Measurements from ENCODE around the gene CSRP1. TPM values are rescaled to one million over a fixed set of nuclear protein-coding genes. Genes with fewer than 3 reads are reported as not detected.

Gene CSRP1
- total RNA-seq, 1 donor from 2014 or later: 317 TPM

GRCh38 chr1:201498621-201499020 is 8.3 kb downstream of the CSRP1 start:
- H3K4me3 ChIP-seq (ENCODE audit: insufficient read depth, low read depth, low read length): no peak overlapping the region
- no peaks in the 10 kb centered on the region for H3K27me3 ChIP-seq (ENCODE audit: insufficient read depth, low read length)
- peaks cover 54% of the 10 kb centered on the region for H3K4me1 ChIP-seq (ENCODE audit: insufficient read depth, low read length)
- no peak overlapping the region for H3K4me3 Mint-ChIP-seq (ENCODE audit: unreplicated experiment)
- H3K27ac ChIP-seq (ENCODE audit: low read depth, low read length): no peak overlapping the region
- no peaks in the 10 kb centered on the region for H3K9me3 Mint-ChIP-seq (ENCODE audit: unreplicated experiment)
- H3K79me2 ChIP-seq (ENCODE audit: insufficient read depth, low read length): peaks cover 100% of the 10 kb centered on the region
- no peak overlapping the region for H3K9ac ChIP-seq (ENCODE audit: low read length)
- peaks cover 21% of the 10 kb centered on the region for H3K36me3 Mint-ChIP-seq (ENCODE audit: low read depth, unreplicated experiment)
- peaks cover 54% of the 10 kb centered on the region for H3K4me1 Mint-ChIP-seq (ENCODE audit: low read depth, unreplicated experiment)
- peak overlapping the region; percentile 1 for H3K4me2 ChIP-seq (ENCODE audit: low read length)
- no peak for TF ChIP-seq EZH2 (IDR thresholded peaks at IDR 0.05; ENCODE audit: insufficient read depth, low read length)
- TF ChIP-seq CTCF (IDR thresholded peaks at IDR 0.05; ENCODE audit: insufficient read depth, low read depth, low read length): no peak
- H2AFZ ChIP-seq (ENCODE audit: low read depth, low read length): no peak overlapping the region
- H4K20me1 ChIP-seq (ENCODE audit: insufficient read depth, low read length): peaks cover 83% of the 10 kb centered on the region
- H3K27me3 Mint-ChIP-seq (ENCODE audit: low read depth, unreplicated experiment): no peaks in the 10 kb centered on the region
- no peaks in the 10 kb centered on the region for H3K9me3 ChIP-seq (ENCODE audit: insufficient read depth, low read depth, low read length)
- DNase-seq (ENCODE audit: low read depth) (no peak), FAIRE-seq (no peak)
- H3K27ac Mint-ChIP-seq (ENCODE audit: unreplicated experiment): no peak overlapping the region
- H3K36me3 ChIP-seq (ENCODE audit: insufficient read depth, low read length): peaks cover 30% of the 10 kb centered on the region

- TF ChIP-seq CTCF (IDR thresholded peaks at IDR 0.05; ENCODE audit: insufficient read depth, low read depth, low read length) (no peak), EZH2 (IDR thresholded peaks at IDR 0.05; ENCODE audit: insufficient read depth, low read length) (no peak)
- no peak overlapping the region for H3K4me3 Mint-ChIP-seq (ENCODE audit: unreplicated experiment)
- no peak overlapping the region for H3K4me2 ChIP-seq (ENCODE audit: low read length)
- peaks cover 35% of the 10 kb centered on the region for H3K36me3 ChIP-seq (ENCODE audit: insufficient read depth, low read length)
- no peaks in the 10 kb centered on the region for H3K27me3 ChIP-seq (ENCODE audit: insufficient read depth, low read length)
- peaks cover 27% of the 10 kb centered on the region for H3K36me3 Mint-ChIP-seq (ENCODE audit: low read depth, unreplicated experiment)
- DNase-seq (ENCODE audit: low read depth) (no peak), FAIRE-seq (no peak)
- peaks cover 49% of the 10 kb centered on the region for H3K4me1 Mint-ChIP-seq (ENCODE audit: low read depth, unreplicated experiment)
- H2AFZ ChIP-seq (ENCODE audit: low read depth, low read length): no peak overlapping the region
- H3K79me2 ChIP-seq (ENCODE audit: insufficient read depth, low read length): peaks cover 100% of the 10 kb centered on the region
- peaks cover 89% of the 10 kb centered on the region for H4K20me1 ChIP-seq (ENCODE audit: insufficient read depth, low read length)
- H3K27ac ChIP-seq (ENCODE audit: low read depth, low read length): no peak overlapping the region
- H3K9ac ChIP-seq (ENCODE audit: low read length): no peak overlapping the region
- no peaks in the 10 kb centered on the region for H3K27me3 Mint-ChIP-seq (ENCODE audit: low read depth, unreplicated experiment)
- no peak overlapping the region for H3K4me3 ChIP-seq (ENCODE audit: insufficient read depth, low read depth, low read length)
- peak overlapping the region; percentile 31 for H3K27ac Mint-ChIP-seq (ENCODE audit: unreplicated experiment)
- peaks cover 2% of the 10 kb centered on the region for H3K9me3 Mint-ChIP-seq (ENCODE audit: unreplicated experiment)
- no peaks in the 10 kb centered on the region for H3K9me3 ChIP-seq (ENCODE audit: insufficient read depth, low read depth, low read length)
- peaks cover 54% of the 10 kb centered on the region for H3K4me1 ChIP-seq (ENCODE audit: insufficient read depth, low read length)
Measured at GRCh38 chr1:201497935-201498509, 8.9 kb downstream of the CSRP1 start.

GRCh38 chr1:201496296-201496690 is 10.6 kb downstream of the CSRP1 start:
- H3K9ac ChIP-seq (ENCODE audit: low read length): peak overlapping the region; percentile 17
- no peaks in the 10 kb centered on the region for H3K27me3 Mint-ChIP-seq (ENCODE audit: low read depth, unreplicated experiment)
- H4K20me1 ChIP-seq (ENCODE audit: insufficient read depth, low read length): peaks cover 98% of the 10 kb centered on the region
- no peak overlapping the region for H3K4me3 ChIP-seq (ENCODE audit: insufficient read depth, low read depth, low read length)
- H2AFZ ChIP-seq (ENCODE audit: low read depth, low read length): no peak overlapping the region
- H3K36me3 Mint-ChIP-seq (ENCODE audit: low read depth, unreplicated experiment): peaks cover 38% of the 10 kb centered on the region
- peaks cover 48% of the 10 kb centered on the region for H3K36me3 ChIP-seq (ENCODE audit: insufficient read depth, low read length)
- DNase-seq (ENCODE audit: low read depth) (no peak), FAIRE-seq (no peak)
- H3K27me3 ChIP-seq (ENCODE audit: insufficient read depth, low read length): no peaks in the 10 kb centered on the region
- no peaks in the 10 kb centered on the region for H3K9me3 ChIP-seq (ENCODE audit: insufficient read depth, low read depth, low read length)
- no peak for TF ChIP-seq EZH2 (IDR thresholded peaks at IDR 0.05; ENCODE audit: insufficient read depth, low read length)
- TF ChIP-seq CTCF (IDR thresholded peaks at IDR 0.05; ENCODE audit: insufficient read depth, low read depth, low read length): no peak
- H3K4me2 ChIP-seq (ENCODE audit: low read length): peak overlapping the region; percentile 2
- H3K27ac Mint-ChIP-seq (ENCODE audit: unreplicated experiment): peak overlapping the region; percentile 15
- peaks cover 46% of the 10 kb centered on the region for H3K4me1 Mint-ChIP-seq (ENCODE audit: low read depth, unreplicated experiment)
- H3K4me3 Mint-ChIP-seq (ENCODE audit: unreplicated experiment): no peak overlapping the region
- H3K27ac ChIP-seq (ENCODE audit: low read depth, low read length): no peak overlapping the region
- peaks cover 54% of the 10 kb centered on the region for H3K4me1 ChIP-seq (ENCODE audit: insufficient read depth, low read length)
- peaks cover 98% of the 10 kb centered on the region for H3K79me2 ChIP-seq (ENCODE audit: insufficient read depth, low read length)
- peaks cover 2% of the 10 kb centered on the region for H3K9me3 Mint-ChIP-seq (ENCODE audit: unreplicated experiment)

Data from astrocyte (in vitro differentiated cells and primary cell).